ENCODE results near the gene SEBOX. TPM values are rescaled to one million over a fixed set of nuclear protein-coding genes. Genes with fewer than 3 reads are reported as not detected.

SEBOX gene, protein sequence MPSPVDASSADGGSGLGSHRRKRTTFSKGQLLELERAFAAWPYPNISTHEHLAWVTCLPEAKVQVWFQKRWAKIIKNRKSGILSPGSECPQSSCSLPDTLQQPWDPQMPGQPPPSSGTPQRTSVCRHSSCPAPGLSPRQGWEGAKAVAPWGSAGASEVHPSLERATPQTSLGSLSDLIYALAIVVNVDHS
- not detected for total RNA-seq

DNA sequence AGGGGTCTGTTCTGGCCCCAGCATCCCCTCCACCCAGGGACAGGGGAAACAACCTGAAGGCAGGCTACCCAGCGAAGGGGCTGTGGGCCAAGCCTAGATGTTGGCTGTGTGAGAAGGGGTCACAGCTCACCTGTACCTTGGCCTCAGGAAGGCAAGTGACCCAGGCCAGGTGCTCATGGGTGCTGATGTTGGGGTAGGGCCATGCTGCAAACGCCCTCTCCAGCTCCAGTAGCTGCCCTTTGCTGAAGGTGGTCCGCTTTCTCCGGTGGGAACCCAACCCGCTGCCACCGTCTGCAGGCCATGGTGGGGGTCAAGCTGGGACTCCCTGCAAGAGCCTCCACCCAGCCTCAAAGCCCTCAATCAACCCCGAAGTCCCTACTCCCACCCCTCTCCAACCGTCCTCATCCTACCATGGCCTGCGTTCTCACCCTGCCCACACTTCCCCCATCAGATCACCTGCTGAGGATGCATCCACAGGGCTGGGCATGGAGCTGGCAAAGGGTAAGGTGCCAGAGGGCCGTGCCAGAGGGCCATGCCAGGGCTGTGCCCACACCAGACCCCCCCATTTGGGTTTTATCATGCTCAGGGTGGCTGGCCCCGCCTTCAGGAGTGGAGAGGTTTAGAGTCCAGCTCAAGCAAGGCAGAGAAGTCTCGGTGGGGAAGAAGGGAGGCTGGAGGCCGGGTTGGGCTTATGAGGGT is at the start of gene SEBOX:
SEBOX (minus strand) TSS at position 535 of the 699 bp plus-strand sequence; CDS start at position 487, 48 bp downstream.
- no peaks in the 10 kb centered on the region for H3K27me3 ChIP-seq
- peaks cover 9% of the 10 kb centered on the region for H3K4me1 ChIP-seq
- H3K9me3 ChIP-seq, result no peaks in the 10 kb centered on the region
- no peak for ATAC-seq
- no peak within 1 kb of the TSS for H3K4me3 ChIP-seq
- 87 to 91% methylated on average over 9 to 13 of the region's 13 CpGs for WGBS, 2 donors
- H3K36me3 ChIP-seq (replicated peaks in 1 of 2; ENCODE audit: insufficient read depth in 1 of 2, low read depth in 2 of 2), result peaks cover 0 to 25% of the 10 kb centered on the region in 2 donors
- no peak within 1 kb of the TSS for H3K27ac ChIP-seq
- no peak for TF ChIP-seq POLR2A (IDR thresholded peaks at IDR 0.05)
- intact Hi-C loops (cut with DNase I), result no loop called here
- DNase-seq, result no peak

DNA sequence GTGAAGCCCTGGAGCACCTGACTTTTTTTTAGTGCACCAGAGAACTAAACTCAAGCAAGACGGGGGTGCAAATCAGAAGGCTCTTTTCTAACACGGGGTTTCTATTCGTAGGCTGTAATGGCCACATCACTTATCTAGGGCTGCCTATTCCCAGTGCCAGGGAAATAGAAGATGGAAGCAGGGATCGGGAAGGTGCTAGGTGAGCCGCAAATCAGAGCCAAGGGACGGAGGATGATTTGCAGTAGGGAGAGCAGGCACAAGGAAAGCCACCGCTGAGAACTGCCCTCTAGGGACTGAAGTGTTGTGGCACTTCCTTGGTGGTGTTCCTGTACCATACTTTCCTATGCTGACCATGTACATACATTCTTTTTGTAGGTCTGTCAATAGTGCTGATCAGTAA is 48.8 kb upstream of the SEBOX start:
- no peaks in the 10 kb centered on the region for H3K4me1 ChIP-seq
- no peaks in the 10 kb centered on the region for H3K9me3 ChIP-seq
- no peak for DNase-seq
- ATAC-seq, result no peak
- H3K36me3 ChIP-seq (replicated peaks in 1 of 2; ENCODE audit: insufficient read depth in 1 of 2, low read depth in 2 of 2), result no peaks in the 10 kb centered on the region
- H3K27ac ChIP-seq, result no peak overlapping the region
- WGBS, 2 donors, result 58 to 63% methylated on average over 7 of the region's 7 CpGs
- intact Hi-C loops (cut with DNase I), result no loop called here
- TF ChIP-seq POLR2A (IDR thresholded peaks at IDR 0.05), result no peak
- TF ChIP-seq, protein P1, sequence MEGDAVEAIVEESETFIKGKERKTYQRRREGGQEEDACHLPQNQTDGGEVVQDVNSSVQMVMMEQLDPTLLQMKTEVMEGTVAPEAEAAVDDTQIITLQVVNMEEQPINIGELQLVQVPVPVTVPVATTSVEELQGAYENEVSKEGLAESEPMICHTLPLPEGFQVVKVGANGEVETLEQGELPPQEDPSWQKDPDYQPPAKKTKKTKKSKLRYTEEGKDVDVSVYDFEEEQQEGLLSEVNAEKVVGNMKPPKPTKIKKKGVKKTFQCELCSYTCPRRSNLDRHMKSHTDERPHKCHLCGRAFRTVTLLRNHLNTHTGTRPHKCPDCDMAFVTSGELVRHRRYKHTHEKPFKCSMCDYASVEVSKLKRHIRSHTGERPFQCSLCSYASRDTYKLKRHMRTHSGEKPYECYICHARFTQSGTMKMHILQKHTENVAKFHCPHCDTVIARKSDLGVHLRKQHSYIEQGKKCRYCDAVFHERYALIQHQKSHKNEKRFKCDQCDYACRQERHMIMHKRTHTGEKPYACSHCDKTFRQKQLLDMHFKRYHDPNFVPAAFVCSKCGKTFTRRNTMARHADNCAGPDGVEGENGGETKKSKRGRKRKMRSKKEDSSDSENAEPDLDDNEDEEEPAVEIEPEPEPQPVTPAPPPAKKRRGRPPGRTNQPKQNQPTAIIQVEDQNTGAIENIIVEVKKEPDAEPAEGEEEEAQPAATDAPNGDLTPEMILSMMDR (IDR thresholded peaks at IDR 0.05), result no peak
- H3K4me3 ChIP-seq, result no peak overlapping the region
- H3K27me3 ChIP-seq, result no peaks in the 10 kb centered on the region

DNA sequence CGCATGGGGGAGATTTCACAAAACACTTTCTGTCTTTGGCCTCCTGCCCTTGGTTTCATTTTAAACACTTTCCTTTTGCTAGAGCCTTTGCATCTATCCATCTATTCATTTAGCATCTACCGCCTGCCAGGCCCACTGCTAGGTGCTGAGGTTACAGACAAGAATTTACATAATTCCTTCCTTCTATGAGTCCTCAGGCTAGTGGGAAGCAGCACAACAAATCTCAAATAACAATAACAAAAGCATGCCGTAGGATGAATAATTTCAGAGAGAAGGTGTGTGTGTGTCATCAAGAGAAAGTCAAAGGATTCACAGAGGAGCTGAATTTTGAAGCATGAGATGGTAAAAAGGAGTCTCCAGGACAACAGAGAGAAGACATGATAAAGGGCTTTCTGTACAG is 47.1 kb upstream of the SEBOX start:
- Histone ChIP-seq H3K27ac (no peak overlapping the region), H3K9me3 (no peaks in the 10 kb centered on the region), H3K4me3 (no peak overlapping the region), H3K27me3 (no peaks in the 10 kb centered on the region), H3K36me3 (replicated peaks in 1 of 2; ENCODE audit: insufficient read depth in 1 of 2, low read depth in 2 of 2) (no peaks in the 10 kb centered on the region), H3K4me1 (no peaks in the 10 kb centered on the region)
- TF ChIP-seq, protein P1 (IDR thresholded peaks at IDR 0.05), result no peak
- no peak for TF ChIP-seq POLR2A (IDR thresholded peaks at IDR 0.05)
- no peak for ATAC-seq
- intact Hi-C loops (cut with DNase I), result no loop called here
- DNase-seq, result no peak
- WGBS, 2 donors, result 85 to 94% methylated on average over 3 of the region's 3 CpGs

DNA sequence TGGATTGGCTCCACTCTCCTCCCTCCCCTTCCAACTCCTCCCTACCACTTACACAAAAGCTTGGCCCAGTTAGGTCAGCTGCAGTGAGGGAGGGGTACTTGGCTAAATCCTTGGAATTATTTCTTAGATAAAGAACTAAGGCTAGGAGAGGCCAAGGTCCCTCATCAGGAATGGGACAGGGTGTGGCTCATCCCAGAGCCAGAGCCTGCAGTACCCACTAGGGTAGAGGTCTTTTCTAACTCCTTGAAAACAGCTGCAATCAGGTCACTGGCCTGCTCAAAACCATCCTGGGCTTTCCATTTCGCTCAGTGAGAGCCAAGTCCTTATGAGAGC is 42.9 kb upstream of the SEBOX start:
- Histone ChIP-seq H3K36me3 (replicated peaks in 1 of 2; ENCODE audit: insufficient read depth in 1 of 2, low read depth in 2 of 2) (no peaks in the 10 kb centered on the region), H3K4me1 (peaks cover 22% of the 10 kb centered on the region), H3K9me3 (no peaks in the 10 kb centered on the region), H3K27ac (no peak overlapping the region), H3K4me3 (no peak overlapping the region), H3K27me3 (no peaks in the 10 kb centered on the region)
- 83 to 90% methylated on average over 1 of the region's 1 CpG for WGBS, 2 donors
- intact Hi-C loops (cut with DNase I), result no loop called here
- no peak for TF ChIP-seq POLR2A (IDR thresholded peaks at IDR 0.05)
- TF ChIP-seq, protein P1 (IDR thresholded peaks at IDR 0.05), result no peak
- DNase-seq, result no peak
- no peak for ATAC-seq

DNA sequence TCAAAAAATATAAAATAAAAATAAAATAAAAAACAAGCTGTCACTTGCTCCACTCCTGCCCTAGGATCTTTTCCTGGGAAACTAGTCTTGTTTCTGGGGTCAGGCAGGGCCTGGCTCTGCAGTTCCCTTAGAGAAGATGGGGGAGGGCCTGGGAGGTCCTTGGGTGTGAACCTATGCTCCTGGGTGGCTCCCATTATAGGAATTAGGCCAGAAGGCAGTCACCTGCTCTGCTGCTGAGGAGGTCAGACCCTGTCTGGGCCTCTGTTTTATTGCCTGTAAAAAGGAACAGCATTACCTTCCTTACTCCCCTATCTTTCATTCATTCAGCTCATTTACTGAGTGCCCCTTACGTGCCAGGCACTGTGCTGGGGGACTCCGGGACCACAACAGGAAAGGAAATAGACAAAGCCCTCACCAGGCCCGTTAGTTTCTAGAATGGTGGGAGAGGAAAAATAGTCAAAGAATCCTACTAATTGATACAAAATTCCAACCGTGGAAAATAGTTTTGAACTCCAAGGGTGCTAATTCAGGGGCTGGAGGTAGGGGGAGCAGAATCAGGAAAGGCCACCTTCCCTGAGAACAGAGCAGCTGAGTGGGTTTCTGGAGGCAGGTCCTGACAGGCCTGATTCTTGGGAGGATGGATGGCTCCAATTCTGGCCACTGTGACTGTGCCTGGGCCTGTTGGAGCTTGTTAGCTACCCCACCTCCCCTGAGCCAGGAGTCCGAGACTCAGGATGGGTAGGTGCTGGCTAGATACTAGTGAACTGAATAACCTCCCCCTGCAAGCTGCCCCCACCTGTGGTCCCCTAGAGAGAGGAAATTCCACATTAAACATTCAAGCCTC is 42.4 kb upstream of the SEBOX start:
- intact Hi-C loops (cut with DNase I), result no loop called here
- Histone ChIP-seq H3K27ac (no peak overlapping the region), H3K4me1 (peaks cover 22% of the 10 kb centered on the region), H3K36me3 (replicated peaks in 1 of 2; ENCODE audit: insufficient read depth in 1 of 2, low read depth in 2 of 2) (no peaks in the 10 kb centered on the region), H3K4me3 (no peak overlapping the region), H3K27me3 (no peaks in the 10 kb centered on the region), H3K9me3 (no peaks in the 10 kb centered on the region)
- DNase-seq, result no peak
- no peak for TF ChIP-seq POLR2A (IDR thresholded peaks at IDR 0.05)
- TF ChIP-seq, protein P1 (IDR thresholded peaks at IDR 0.05), result no peak
- no peak for ATAC-seq
- WGBS, 2 donors, result 84 to 85% methylated on average over 5 of the region's 5 CpGs
